SU-DHL-6 (cell line): ENCODE results near the gene STRN3.
A peak's percentile ranks its signal among the peaks of the same experiment; 100 is the strongest.

Source experiments
- H2AFZ ChIP-seq: fragments of 200-600 bp; sonication (generic); 2 replicates; pipeline ENCODE4 v1.6.1; 2014; ENCODE audit warnings: low read depth, mild to moderate bottlenecking, moderate library complexity, mixed read lengths, antibody characterized with exemption, low read length; ENCODE audit not compliant: severe bottlenecking
- H3F3A ChIP-seq: fragments of 200-600 bp; shearing (Covaris generic); 2 replicates; pipeline ENCODE4 v1.6.0; 2016; ENCODE audit warnings: antibody characterized with exemption, mild to moderate bottlenecking; ENCODE audit not compliant: insufficient read depth
- H3K27ac ChIP-seq: fragments of 200-600 bp; sonication (generic); 2 replicates; pipeline ENCODE4 v1.5.1; 2016; ENCODE audit warnings: low read depth, mild to moderate bottlenecking, low read length, moderate library complexity, mixed read lengths
- H3K27me3 ChIP-seq: fragments of 200-600 bp; sonication (generic), shearing (Covaris generic); 2 replicates; pipeline ENCODE4 v1.6.0; 2014; ENCODE audit warnings: mild to moderate bottlenecking, low read length
- H3K36me3 ChIP-seq: fragments of 200-600 bp; sonication (generic); 2 replicates; pipeline ENCODE4 v1.6.1; 2014; ENCODE audit warnings: mild to moderate bottlenecking, low read length, mixed read lengths
- H3K4me2 ChIP-seq: fragments of 300-600, 200-600 bp; shearing (Covaris generic), sonication (generic); 2 replicates; pipeline ENCODE4 v1.6.0; 2014; ENCODE audit warnings: low read length, low read depth, mild to moderate bottlenecking; ENCODE audit not compliant: poor library complexity, severe bottlenecking
- H3K4me3 ChIP-seq: fragments of 200-600 bp; sonication (generic); 2 replicates; pipeline ENCODE4 v1.5.1; 2014; ENCODE audit warnings: antibody characterized with exemption, low read length, mild to moderate bottlenecking, mixed read lengths; ENCODE audit not compliant: insufficient read depth, poor library complexity, severe bottlenecking
- H3K79me2 ChIP-seq: fragments of 200-600 bp; sonication (generic); 2 replicates; pipeline ENCODE4 v1.6.1; 2014; ENCODE audit warnings: mild to moderate bottlenecking, low read length, moderate library complexity; ENCODE audit not compliant: insufficient read depth
- H3K9ac ChIP-seq: fragments of 200-600 bp; sonication (generic); 2 replicates; pipeline ENCODE4 v1.7.0; 2014; ENCODE audit warnings: mild to moderate bottlenecking, low read length
- H3K9me2 ChIP-seq: fragments of 200-600 bp; sonication (generic); replicated peaks from 2 replicates; pipeline ENCODE4 v1.6.1; 2014; ENCODE audit warnings: low read length; ENCODE audit not compliant: insufficient read depth
- H3K9me3 ChIP-seq: fragments of 200-600 bp; sonication (generic); 2 replicates; pipeline ENCODE4 v1.6.1; 2014; ENCODE audit warnings: low read length, mixed read lengths; ENCODE audit not compliant: insufficient read depth
- H4K20me1 ChIP-seq: fragments of 200-600 bp; sonication (generic); 2 replicates; pipeline ENCODE4 v1.6.1; 2014; ENCODE audit warnings: low read depth, mild to moderate bottlenecking, antibody characterized with exemption, low read length, moderate library complexity, mixed read lengths
- CTCF ChIP-seq: fragments of 200-600 bp; sonication (generic); IDR thresholded peaks from one replicate; pipeline ENCODE4 v1.5.1; 2017; ENCODE audit warnings: antibody characterized with exemption, mild to moderate bottlenecking, low read length, moderate library complexity; ENCODE audit not compliant: insufficient read depth, poor library complexity, severe bottlenecking
- EZH2phosphoT487 ChIP-seq: fragments of 200-600 bp; sonication (generic), shearing (Covaris generic); conservative IDR thresholded peaks from 2 replicates; pipeline ENCODE4 v1.6.1; 2018; ENCODE audit warnings: mild to moderate bottlenecking, antibody characterized with exemption, low read length, moderate library complexity, mixed read lengths

STRN3 gene

DNA sequence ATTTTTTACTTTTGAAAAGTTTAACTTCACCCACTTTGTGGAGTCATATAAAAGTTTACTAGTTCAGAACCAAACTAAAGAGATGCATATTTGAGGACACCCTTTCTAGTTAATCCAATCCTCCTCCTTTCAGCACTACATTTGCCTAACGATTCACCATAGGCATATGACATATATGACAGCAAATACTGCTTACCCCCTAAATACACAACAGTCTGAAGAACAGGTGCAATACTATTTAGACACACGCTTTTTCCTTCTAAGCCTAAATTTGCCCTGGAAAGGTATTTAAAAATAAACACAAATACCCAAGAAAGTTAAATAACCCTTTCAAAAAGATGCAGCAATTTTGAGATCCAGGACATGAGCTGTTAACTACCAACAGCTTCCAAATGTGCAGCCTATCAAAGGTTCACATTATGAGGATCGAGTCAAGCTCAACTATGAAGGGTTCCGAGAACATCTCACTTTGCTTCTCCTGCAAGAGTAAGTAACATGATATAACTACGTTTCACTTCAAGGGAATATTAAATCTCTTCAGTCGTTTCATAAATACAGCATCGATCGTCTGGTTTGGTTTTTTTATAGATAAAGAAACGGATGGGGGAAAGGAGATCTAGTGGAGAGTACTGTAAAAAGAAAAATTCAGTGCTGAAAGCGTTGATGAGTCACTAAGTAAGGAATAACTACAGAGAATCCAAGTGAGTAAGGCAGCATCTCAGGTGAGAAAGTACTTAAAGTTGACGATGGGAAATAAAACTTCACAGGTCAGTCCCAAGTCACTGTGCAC, 1.4 kb downstream of the STRN3 start:
- Histone ChIP-seq H3K27me3 (no peaks in the 10 kb centered on the region), H4K20me1 (peaks cover 4% of the 10 kb centered on the region; the same call in 1 of the 2 replicates), H2AFZ (peak overlapping the region; percentile 82), H3K36me3 (peaks cover 13% of the 10 kb centered on the region), H3K4me2 (peak overlapping the region; percentile 75), H3K79me2 (peaks cover 63% of the 10 kb centered on the region), H3K27ac (peak overlapping the region; percentile 62), H3K9me3 (no peaks in the 10 kb centered on the region), H3K9ac (peak overlapping the region; percentile 99), H3K4me3 (peak overlapping the region; percentile 62), H3K9me2 (no peaks in the 10 kb centered on the region), H3F3A (peaks cover 21% of the 10 kb centered on the region; the same call in 1 of the 2 replicates)
- TF ChIP-seq CTCF = no peak
- TF ChIP-seq EZH2phosphoT487 = no peak

DNA sequence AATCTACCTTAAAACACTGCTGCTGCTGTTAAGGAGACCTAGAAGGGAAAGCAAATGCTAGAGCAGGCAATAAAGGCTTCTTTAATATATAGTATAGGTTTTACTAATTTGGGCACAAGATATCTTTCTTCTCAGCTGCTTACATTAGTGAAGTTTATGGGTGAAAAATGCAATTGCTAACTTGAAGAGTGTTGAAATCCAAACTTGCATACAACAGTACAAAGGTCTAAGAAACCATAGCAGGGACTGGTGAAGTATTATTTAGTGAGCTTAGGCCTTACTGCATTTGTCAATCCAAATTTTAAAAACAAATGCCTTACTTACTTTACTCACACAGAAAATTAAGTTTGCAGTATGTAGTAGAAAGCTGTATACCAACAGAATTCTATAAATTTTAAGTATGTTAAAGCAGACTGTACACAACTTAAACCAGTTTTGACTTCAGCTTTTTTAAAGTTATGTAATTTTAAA, 2.1 kb downstream of the STRN3 start:
- H3K9ac ChIP-seq = peak overlapping the region; percentile 99
- H3F3A ChIP-seq = peaks cover 21% of the 10 kb centered on the region; the same call in 1 of the 2 replicates
- H3K9me3 ChIP-seq = no peaks in the 10 kb centered on the region
- H3K4me2 ChIP-seq = peak overlapping the region; percentile 75
- peaks cover 13% of the 10 kb centered on the region for H3K36me3 ChIP-seq
- H2AFZ ChIP-seq = no peak overlapping the region
- peaks cover 11% of the 10 kb centered on the region; the same call in 1 of the 2 replicates for H4K20me1 ChIP-seq
- H3K79me2 ChIP-seq = peaks cover 71% of the 10 kb centered on the region
- H3K27me3 ChIP-seq = no peaks in the 10 kb centered on the region
- H3K4me3 ChIP-seq = peak overlapping the region; percentile 62
- TF ChIP-seq CTCF (no peak), EZH2phosphoT487 (no peak)
- peak overlapping the region; percentile 62; the same call in 1 of the 2 replicates for H3K27ac ChIP-seq
- no peaks in the 10 kb centered on the region for H3K9me2 ChIP-seq

DNA sequence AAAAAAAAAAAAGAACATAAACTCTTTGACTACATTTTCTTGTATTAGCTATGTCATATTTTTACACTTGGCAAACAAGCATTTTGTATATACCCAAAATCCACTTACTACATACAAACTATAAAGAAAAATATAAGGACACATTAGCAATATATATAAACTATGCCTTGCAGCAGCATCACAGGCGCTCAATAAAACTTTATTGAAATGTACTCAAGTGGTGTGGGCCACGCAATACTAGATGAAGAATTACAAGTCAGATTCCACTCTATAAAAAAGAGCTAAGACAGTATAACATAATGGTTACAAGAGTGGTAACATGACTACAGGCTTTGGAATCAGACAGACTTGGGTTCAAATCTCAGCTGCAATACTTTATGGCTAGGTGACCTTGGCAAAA, 3.8 kb downstream of the STRN3 start:
- peaks cover 13% of the 10 kb centered on the region for H3K36me3 ChIP-seq
- H3K4me2 ChIP-seq = peak overlapping the region; percentile 75
- H3K4me3 ChIP-seq = no peak overlapping the region
- no peaks in the 10 kb centered on the region for H3K9me3 ChIP-seq
- H4K20me1 ChIP-seq = peaks cover 11% of the 10 kb centered on the region; the same call in 1 of the 2 replicates
- H3K27ac ChIP-seq = no peak overlapping the region; the same call in 1 of the 2 replicates
- H3K79me2 ChIP-seq = peaks cover 85% of the 10 kb centered on the region
- peaks cover 18% of the 10 kb centered on the region; the same call in 1 of the 2 replicates for H3F3A ChIP-seq
- H3K27me3 ChIP-seq = no peaks in the 10 kb centered on the region
- no peak overlapping the region for H2AFZ ChIP-seq
- no peak overlapping the region for H3K9ac ChIP-seq
- H3K9me2 ChIP-seq = no peaks in the 10 kb centered on the region
- TF ChIP-seq CTCF = no peak
- TF ChIP-seq EZH2phosphoT487 = no peak
